Esophagus (tissue), 2 donors: ENCODE measurements around the gene ITGB1. TPM values are rescaled to one million over a fixed set of nuclear protein-coding genes. Genes with fewer than 3 reads are reported as not detected.
"Not testable (repeated sequence)": the region's sequence is repeated elsewhere in the genome, so short reads cannot be mapped to it uniquely, and the experiment has no call there.

Source experiments
- H3K27ac ChIP-seq, 2 donors: one replicate each; pipeline ENCODE4 v1.5.1; 2013; ENCODE audit warnings: low read depth in 2 of 2, mild to moderate bottlenecking in 2 of 2, inconsistent platforms in 1 of 2, low read length in 1 of 2, moderate library complexity in 1 of 2
- H3K27me3 ChIP-seq, 2 donors: one replicate each; pipeline ENCODE4 v1.6.1; 2013; ENCODE audit warnings: low read length in 2 of 2, control low read depth in 1 of 2, mild to moderate bottlenecking in 1 of 2; ENCODE audit not compliant: insufficient read depth in 2 of 2, control insufficient read depth in 1 of 2
- H3K36me3 ChIP-seq, 2 donors: one replicate each; pipeline ENCODE4 v1.6.1; 2013; ENCODE audit warnings: low read length in 1 of 2; ENCODE audit not compliant: control insufficient read depth in 2 of 2, insufficient read depth in 2 of 2
- H3K4me1 ChIP-seq, 2 donors: one replicate each; pipeline ENCODE4 v1.6.1; 2013; ENCODE audit warnings: low read length in 1 of 2; ENCODE audit not compliant: control insufficient read depth in 2 of 2, insufficient read depth in 2 of 2
- H3K4me3 ChIP-seq, 2 donors: one replicate each; pipeline ENCODE4 v1.5.1; 2013; ENCODE audit warnings: low read length in 2 of 2, mild to moderate bottlenecking in 2 of 2, low read depth in 1 of 2, moderate library complexity in 1 of 2
- H3K9me3 ChIP-seq, 2 donors: one replicate each; pipeline ENCODE4 v1.6.1; 2013; ENCODE audit warnings: mild to moderate bottlenecking in 2 of 2, low read depth in 1 of 2, low read length in 1 of 2, moderate library complexity in 1 of 2; ENCODE audit not compliant: control insufficient read depth in 2 of 2, insufficient read depth in 1 of 2
- WGBS, 2 donors: extraction: QIAGEN DNeasy Blood & Tissue Kit; methylation state at CpG; one replicate each; pipeline ENCODE4 v1.1.7; 2013; 5-methylcytosine and 5-hydroxymethylcytosine counted together
- polyA plus RNA-seq, 2 donors: library from polyadenylated mRNA; stranded (reverse); fragments of 200-250 nt; gene quantifications; one replicate each; pipeline ENCODE4 v1.2.3, GENCODE V29; 2013
- donor health status: healthy with polysubstance abuse.
- donor health status: Bipolar disorder and iron deficiency.

Gene ITGB1
- polyA plus RNA-seq, 2 donors: 44.2 to 75.9 TPM

DNA sequence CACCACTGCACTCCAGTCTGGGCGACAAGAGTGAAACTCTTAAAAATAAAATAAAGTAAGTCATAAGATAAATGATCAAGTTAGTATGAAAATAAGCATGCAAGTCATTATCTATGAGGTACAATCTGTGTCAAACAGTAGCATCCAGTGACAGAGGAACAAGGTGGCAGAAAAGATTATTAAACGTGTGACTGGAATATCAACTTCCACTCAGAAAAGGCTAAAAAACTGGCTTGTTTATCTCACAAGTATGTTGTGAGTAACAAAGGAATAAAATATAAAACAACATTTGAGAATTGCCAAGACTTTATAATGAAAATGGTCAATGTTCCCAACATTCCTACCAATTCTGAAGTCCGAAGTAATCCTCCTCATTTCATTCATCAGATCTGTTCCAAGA, 30.3 kb downstream of the ITGB1 start:
- no peaks in the 10 kb centered on the region for H3K9me3 ChIP-seq
- peaks cover 0 to 6% of the 10 kb centered on the region in 2 donors for H3K36me3 ChIP-seq
- no peaks in the 10 kb centered on the region for H3K27me3 ChIP-seq
- no peaks in the 10 kb centered on the region for H3K4me1 ChIP-seq
- WGBS, 2 donors: 92 to 94% methylated on average over 3 of the region's 3 CpGs
- no peak overlapping the region for H3K4me3 ChIP-seq
- H3K27ac ChIP-seq: no peak overlapping the region

DNA sequence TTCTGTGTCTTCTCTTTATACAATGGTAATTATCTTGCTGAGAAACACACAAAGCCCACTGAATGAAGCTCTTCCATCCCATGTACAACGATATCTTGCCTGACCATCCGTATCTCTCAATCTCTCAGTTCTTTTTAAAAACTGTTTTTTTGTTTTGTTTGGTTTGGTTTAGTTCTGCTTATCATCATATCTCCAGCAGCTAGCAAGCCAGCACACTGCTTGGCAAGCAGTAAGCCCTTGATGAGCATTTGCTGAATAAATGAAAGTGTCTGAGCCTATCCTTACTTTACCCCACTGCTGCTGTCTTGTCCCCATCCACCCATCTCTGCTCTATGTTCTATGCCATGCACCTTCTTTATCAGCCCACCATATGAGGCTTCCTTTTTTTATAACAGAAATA, 34.2 kb downstream of the ITGB1 start:
- H3K36me3 ChIP-seq: peaks cover 3 to 9% of the 10 kb centered on the region in 2 donors
- H3K4me3 ChIP-seq: no peak overlapping the region
- no peak overlapping the region for H3K27ac ChIP-seq
- no peaks in the 10 kb centered on the region for H3K4me1 ChIP-seq
- WGBS, 2 donors: 91 to 92% methylated on average over 2 of the region's 2 CpGs
- no peaks in the 10 kb centered on the region for H3K9me3 ChIP-seq
- no peaks in the 10 kb centered on the region for H3K27me3 ChIP-seq

DNA sequence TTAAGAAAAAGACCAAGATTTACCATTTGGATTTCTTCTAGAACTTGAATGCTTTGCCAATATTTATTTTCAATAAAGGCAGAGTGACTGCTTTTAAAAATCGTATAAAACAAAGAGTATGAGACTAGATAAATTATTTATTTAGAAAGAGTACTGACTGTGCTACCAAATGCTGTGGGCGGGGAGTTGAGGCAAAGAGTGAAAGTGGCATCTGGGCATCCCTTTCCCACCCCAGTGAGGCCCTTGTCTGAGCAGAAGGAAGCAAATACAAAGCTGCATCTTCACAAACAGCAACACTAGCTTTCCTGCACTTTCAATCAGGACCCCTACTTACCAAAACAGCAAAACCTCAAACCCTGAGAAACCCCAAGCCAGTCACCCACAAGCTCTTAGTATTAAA, 34.9 kb downstream of the ITGB1 start:
- H3K4me3 ChIP-seq: no peak overlapping the region
- peak overlapping the region in 1 of 2 donors; percentile 10 for H3K27ac ChIP-seq
- H3K9me3 ChIP-seq: no peaks in the 10 kb centered on the region
- no peaks in the 10 kb centered on the region for H3K4me1 ChIP-seq
- H3K36me3 ChIP-seq: peaks cover 3 to 9% of the 10 kb centered on the region in 2 donors
- 64 to 70% methylated on average over 2 of the region's 2 CpGs for WGBS, 2 donors
- H3K27me3 ChIP-seq: no peaks in the 10 kb centered on the region

DNA sequence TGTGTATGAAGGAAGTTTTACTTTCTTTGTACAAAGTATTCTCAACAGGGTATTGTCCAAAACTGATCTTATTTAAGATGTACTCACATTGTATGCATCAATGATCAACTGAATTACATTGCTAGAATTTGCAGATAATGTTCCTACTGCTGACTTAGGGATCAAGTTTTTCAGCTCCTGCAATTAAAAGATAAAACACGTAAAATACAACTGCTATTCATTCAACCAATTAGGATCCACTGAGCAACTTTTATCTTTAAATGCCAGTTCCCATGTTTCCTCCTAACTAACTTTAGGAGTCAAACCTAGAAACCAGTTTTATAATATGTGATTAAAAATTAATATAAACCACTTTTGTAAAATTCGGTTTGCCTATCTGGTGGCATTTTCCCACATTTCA, 35.9 kb downstream of the ITGB1 start:
- Histone ChIP-seq H3K4me1 (no peaks in the 10 kb centered on the region), H3K36me3 (peaks cover 3 to 9% of the 10 kb centered on the region in 2 donors), H3K27me3 (no peaks in the 10 kb centered on the region), H3K27ac (no peak overlapping the region), H3K4me3 (no peak overlapping the region), H3K9me3 (no peaks in the 10 kb centered on the region)
- 84% methylated on average over 2 of the region's 2 CpGs for WGBS, 2 donors

DNA sequence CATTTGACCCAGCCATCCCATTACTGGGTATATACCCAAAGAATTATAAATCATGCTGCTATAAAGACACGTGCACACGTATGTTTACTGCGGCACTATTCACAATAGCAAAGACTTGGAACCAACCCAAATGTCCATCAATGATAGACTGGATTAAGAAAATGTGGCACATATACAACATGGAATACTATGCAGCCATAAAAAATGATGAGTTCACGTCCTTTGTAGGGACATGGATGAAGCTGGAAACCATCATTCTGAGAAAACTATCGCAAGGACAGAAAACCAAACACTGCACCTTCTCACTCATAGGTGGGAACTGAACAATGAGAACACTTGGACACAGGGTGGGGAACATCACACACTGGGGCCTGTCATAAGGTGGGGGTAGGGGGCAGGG, 40.2 kb downstream of the ITGB1 start:
- H3K4me1 ChIP-seq, H3K27ac ChIP-seq, H3K36me3 ChIP-seq, H3K27me3 ChIP-seq, H3K4me3 ChIP-seq, H3K9me3 ChIP-seq: not testable (repeated sequence)
- WGBS, 2 donors: 94 to 97% methylated on average over 3 to 4 of the region's 5 CpGs

DNA sequence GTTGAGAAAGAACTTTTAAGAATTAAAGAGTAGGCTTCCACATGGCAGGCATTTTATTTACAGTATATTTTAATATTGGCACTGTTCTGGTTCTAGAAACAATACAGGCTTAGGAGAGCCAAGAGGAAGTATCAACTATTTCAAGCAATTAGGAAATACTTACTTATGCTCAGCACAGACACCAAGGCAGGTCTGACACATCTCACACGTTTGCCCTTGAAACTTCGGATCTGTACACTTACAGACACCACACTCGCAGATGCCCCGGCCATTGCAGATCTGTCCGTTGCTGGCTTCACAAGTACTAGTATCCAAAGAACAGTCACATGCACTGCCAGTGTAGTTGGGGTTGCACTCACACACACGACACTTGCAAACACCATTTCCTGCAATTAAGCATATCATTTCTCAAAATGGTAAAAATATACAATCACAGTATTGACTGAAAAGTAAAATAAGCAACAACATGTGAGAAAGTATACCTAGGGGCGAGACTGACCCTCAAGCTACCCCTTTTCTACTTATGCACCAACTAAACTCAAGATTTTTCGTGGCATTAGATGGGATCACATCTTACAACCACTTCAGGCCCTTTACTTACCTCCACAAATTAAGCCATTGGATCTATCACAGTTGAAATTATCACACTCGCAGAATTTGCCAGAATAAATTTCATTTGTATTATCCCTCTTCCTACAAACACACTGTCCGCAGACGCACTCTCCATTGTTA, 46.6 kb downstream of the ITGB1 start:
- Histone ChIP-seq H3K4me3 (no peak overlapping the region), H3K27me3 (no peaks in the 10 kb centered on the region), H3K9me3 (no peaks in the 10 kb centered on the region), H3K4me1 (no peaks in the 10 kb centered on the region), H3K27ac (no peak overlapping the region), H3K36me3 (no peaks in the 10 kb centered on the region)
- 86% methylated on average over 11 of the region's 11 CpGs for WGBS, 2 donors

DNA sequence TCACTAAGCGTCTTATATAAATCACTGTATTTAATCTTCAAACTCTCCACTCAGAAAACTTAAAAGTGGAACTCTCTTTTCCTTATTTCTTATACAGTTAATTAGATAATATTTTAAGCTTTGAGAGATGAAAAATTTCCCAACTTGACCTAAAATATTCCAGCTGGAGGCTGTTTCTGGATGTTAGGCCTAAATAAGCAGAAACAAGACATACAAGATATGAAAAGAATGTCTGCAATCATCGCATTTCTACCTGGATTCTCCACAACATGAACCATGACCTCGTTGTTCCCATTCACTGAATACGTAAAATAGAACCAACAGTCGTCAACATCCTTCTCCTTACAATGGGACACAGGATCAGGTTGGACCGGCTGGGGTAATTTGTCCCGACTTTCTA, 48.1 kb downstream of the ITGB1 start:
- not testable (repeated sequence) for H3K27ac ChIP-seq, H3K9me3 ChIP-seq, H3K4me3 ChIP-seq, H3K27me3 ChIP-seq, H3K36me3 ChIP-seq, H3K4me1 ChIP-seq
- WGBS, 2 donors: 82 to 90% methylated on average over 5 of the region's 7 CpGs

DNA sequence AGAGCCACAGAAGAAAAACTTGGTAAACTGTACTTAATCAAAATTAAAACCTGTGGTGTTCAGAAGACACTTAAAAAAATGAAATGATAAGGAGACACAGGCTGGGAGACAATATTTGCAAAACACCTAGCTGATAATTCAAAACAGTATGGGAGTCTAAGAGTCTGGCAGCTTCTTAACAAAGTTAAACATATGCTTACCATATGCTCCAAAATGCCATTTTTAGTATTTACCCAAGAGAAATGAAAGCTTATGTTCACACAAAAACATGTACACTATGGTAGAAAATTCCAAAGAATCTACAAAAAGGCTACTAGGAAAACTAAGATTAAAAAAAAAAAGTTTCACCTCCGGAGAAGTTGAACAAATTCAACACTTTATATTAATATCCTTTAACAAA, 48.6 kb downstream of the ITGB1 start:
- no peaks in the 10 kb centered on the region for H3K36me3 ChIP-seq
- WGBS, 2 donors: 85% methylated on average over 1 of the region's 1 CpG
- H3K9me3 ChIP-seq: no peaks in the 10 kb centered on the region

DNA sequence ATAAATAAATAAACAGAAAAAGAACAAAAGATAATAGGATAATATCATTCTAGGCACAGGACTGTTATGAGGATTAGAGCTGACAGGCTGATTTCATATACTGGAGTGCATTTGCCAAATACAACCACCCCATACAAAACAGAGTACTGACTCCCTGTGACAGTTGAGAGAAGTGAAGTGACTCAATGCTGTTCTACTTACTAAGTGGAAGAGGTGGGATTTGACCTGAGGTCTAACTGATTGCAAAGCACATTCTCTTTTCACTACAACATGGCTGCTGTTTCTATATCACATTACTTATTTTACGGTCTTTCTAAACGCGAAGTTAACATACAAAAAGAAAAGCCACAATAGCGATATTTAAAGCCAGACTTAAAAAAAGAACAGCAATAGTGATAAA, 51.4 kb downstream of the ITGB1 start:
- no peaks in the 10 kb centered on the region for H3K27me3 ChIP-seq
- WGBS, 2 donors: 91 to 93% methylated on average over 4 of the region's 4 CpGs

More for the DNA sequence above, 48.6 kb downstream of the ITGB1 start:
- H3K4me1 ChIP-seq: no peaks in the 10 kb centered on the region
- H3K4me3 ChIP-seq: no peak overlapping the region
- no peak overlapping the region for H3K27ac ChIP-seq
- no peaks in the 10 kb centered on the region for H3K27me3 ChIP-seq

DNA sequence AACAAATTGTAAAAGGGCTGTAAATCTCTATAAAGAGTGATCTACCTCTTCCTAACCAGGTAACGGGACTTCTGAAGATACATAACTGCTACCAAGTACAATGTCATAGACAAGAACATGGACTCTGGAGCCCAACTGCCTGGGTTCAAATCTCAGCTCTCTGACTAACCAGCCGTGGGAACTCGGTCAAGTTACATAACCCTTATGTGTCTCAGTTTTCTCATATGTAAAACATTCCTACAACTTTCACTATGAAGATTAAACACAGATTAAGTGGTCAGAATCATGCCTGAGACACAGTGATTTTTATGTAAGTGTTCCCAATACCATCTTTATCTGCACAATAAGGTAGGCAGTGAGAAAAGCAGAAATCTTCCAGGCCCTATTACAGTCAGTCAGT, 52.6 kb downstream of the ITGB1 start:
- WGBS, 2 donors: 84 to 94% methylated on average over 3 of the region's 3 CpGs
- peaks cover 0 to 4% of the 10 kb centered on the region in 2 donors for H3K36me3 ChIP-seq

More for the DNA sequence above, 51.4 kb downstream of the ITGB1 start:
- Histone ChIP-seq H3K27ac (no peak overlapping the region), H3K4me1 (no peaks in the 10 kb centered on the region), H3K4me3 (no peak overlapping the region), H3K36me3 (peaks cover 0 to 4% of the 10 kb centered on the region in 2 donors), H3K9me3 (no peaks in the 10 kb centered on the region)

More for the DNA sequence above, 52.6 kb downstream of the ITGB1 start:
- no peaks in the 10 kb centered on the region for H3K27me3 ChIP-seq
- H3K4me3 ChIP-seq: no peak overlapping the region
- H3K4me1 ChIP-seq: no peaks in the 10 kb centered on the region
- no peaks in the 10 kb centered on the region for H3K9me3 ChIP-seq
- no peak overlapping the region for H3K27ac ChIP-seq
